Sigmoid colon (tissue), 7 donors: ENCODE measurements around the gene AGTPBP1. TPM values are rescaled to one million over a fixed set of nuclear protein-coding genes. Genes with fewer than 3 reads are reported as not detected.

Experiments
- DNase-seq: peaks from one replicate; pipeline ENCODE4 v3.0.0-alpha.2; 2019
- H3K27ac ChIP-seq, 4 donors: fragments of 200-600 bp; sonication (generic); one replicate each; pipeline ENCODE4 v1.5.1; 2016 to 2019; ENCODE audit warnings: mild to moderate bottlenecking in 1 of 4
- H3K27me3 ChIP-seq, 3 donors: fragments of 200-600 bp; sonication (generic); one replicate each; pipeline ENCODE4 v1.5.1; 2019; ENCODE audit warnings: mild to moderate bottlenecking in 1 of 3
- H3K36me3 ChIP-seq, 4 donors: fragments of 200-600 bp; sonication (generic); one replicate each; pipeline ENCODE4 v1.5.1; 2016 to 2019
- H3K4me1 ChIP-seq, 4 donors: fragments of 200-600 bp; sonication (generic); one replicate each; pipeline ENCODE4 v1.5.1; 2017 to 2019
- H3K4me3 ChIP-seq, 4 donors: fragments of 200-600 bp; sonication (generic); one replicate each; pipeline ENCODE4 v1.5.1; 2017 to 2019; ENCODE audit warnings: mild to moderate bottlenecking in 2 of 4, moderate library complexity in 1 of 4
- H3K9me3 ChIP-seq, 4 donors: fragments of 200-600 bp in 3 of 4; sonication (generic) in 3 of 4; one replicate each; pipeline versions ENCODE4 v1.5.1 to v1.6.1; 2013 to 2019
- EP300 ChIP-seq, 4 donors: sonication (generic); formaldehyde crosslinking; IDR thresholded peaks; one replicate each; pipeline ENCODE4 v1.6.1; 2017; ENCODE audit warnings: antibody characterized with exemption in 4 of 4
- POLR2A ChIP-seq, 2 donors: fragments of 450-650 bp; IDR thresholded peaks; one replicate each; pipeline ENCODE4 v1.6.1; 2016; ENCODE audit warnings: antibody characterized with exemption in 2 of 2, mild to moderate bottlenecking in 2 of 2, moderate library complexity in 2 of 2
- POLR2AphosphoS5 ChIP-seq, 4 donors: sonication (generic); formaldehyde crosslinking; IDR thresholded peaks; one replicate each; pipeline ENCODE4 v1.6.1; 2017; ENCODE audit warnings: antibody characterized with exemption in 4 of 4
- WGBS, 2 donors: extraction: QIAGEN DNeasy Blood & Tissue Kit; methylation state at CpG; one replicate each; pipeline ENCODE4 v1.1.7; 2013; 5-methylcytosine and 5-hydroxymethylcytosine counted together
- intact Hi-C: fragments of 100-400 bp; cut with DNase I; formaldehyde crosslinking; loops from one replicate; pipeline ENCODE4 v1.15.1; 2023
- polyA plus RNA-seq, 3 donors: library from polyadenylated mRNA; stranded (reverse); fragments of 200-250 nt; gene quantifications; one replicate each; pipeline ENCODE4 v1.2.3, GENCODE V29; 2013
- total RNA-seq, 4 donors: library from RNA; depleted of rRNA; stranded (reverse); fragments of >200 nt; gene quantifications; one replicate each; pipeline ENCODE4 v1.1.0, GENCODE V29; 2016
- TF ChIP-seq, protein P1 (sequence below), 4 experiments: fragments of 450-650 bp in 3 of 4; fragments of 200-600 bp in 1 of 4; IDR thresholded peaks; one replicate each; pipeline ENCODE4 v1.5.1; 2016 to 2019; ENCODE audit warnings: antibody characterized with exemption in 4 of 4, mild to moderate bottlenecking in 3 of 4, moderate library complexity in 2 of 4
- donor health status: healthy with polysubstance abuse.
- donor health status: Bipolar disorder and iron deficiency.
- donor health status: healthy.

Gene AGTPBP1
- total and polyA plus RNA-seq, 7 donors, result 3.6 to 24.7 (median 17.1) TPM

DNA sequence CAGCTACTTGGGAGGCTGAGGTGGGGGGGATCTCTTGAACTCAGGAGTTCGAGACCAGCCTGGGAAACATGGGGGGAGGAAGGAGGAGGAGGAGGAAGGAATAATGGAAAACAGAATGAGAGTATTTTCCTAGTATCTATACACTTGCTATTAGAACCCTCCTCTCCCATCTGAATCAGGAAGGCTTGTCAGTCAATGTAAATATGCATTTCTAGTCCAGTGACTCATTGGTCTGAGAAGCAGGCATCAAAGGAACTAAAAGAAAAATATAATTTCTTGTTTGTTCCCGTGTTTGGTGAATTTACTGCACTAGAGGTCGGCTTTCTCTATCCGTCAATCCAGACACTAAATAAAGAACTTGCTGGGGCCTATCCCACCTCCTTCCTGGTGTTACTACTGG lies 88.6 kb downstream of the AGTPBP1 start:
- WGBS, 2 donors, result 95 to 96% methylated on average over 4 of the region's 4 CpGs
- Histone ChIP-seq H3K27ac (no peak overlapping the region), H3K9me3 (no peaks in the 10 kb centered on the region), H3K4me1 (no peaks in the 10 kb centered on the region), H3K36me3 (peaks cover 0 to 5% (median 0%) of the 10 kb centered on the region in 4 donors), H3K4me3 (no peak overlapping the region), H3K27me3 (no peaks in the 10 kb centered on the region)
- TF ChIP-seq, protein P1, sequence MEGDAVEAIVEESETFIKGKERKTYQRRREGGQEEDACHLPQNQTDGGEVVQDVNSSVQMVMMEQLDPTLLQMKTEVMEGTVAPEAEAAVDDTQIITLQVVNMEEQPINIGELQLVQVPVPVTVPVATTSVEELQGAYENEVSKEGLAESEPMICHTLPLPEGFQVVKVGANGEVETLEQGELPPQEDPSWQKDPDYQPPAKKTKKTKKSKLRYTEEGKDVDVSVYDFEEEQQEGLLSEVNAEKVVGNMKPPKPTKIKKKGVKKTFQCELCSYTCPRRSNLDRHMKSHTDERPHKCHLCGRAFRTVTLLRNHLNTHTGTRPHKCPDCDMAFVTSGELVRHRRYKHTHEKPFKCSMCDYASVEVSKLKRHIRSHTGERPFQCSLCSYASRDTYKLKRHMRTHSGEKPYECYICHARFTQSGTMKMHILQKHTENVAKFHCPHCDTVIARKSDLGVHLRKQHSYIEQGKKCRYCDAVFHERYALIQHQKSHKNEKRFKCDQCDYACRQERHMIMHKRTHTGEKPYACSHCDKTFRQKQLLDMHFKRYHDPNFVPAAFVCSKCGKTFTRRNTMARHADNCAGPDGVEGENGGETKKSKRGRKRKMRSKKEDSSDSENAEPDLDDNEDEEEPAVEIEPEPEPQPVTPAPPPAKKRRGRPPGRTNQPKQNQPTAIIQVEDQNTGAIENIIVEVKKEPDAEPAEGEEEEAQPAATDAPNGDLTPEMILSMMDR (IDR thresholded peaks at IDR 0.05), result no peak
- TF ChIP-seq EP300 (IDR thresholded peaks at IDR 0.05) (no peak), POLR2AphosphoS5 (IDR thresholded peaks at IDR 0.05) (no peak), POLR2A (IDR thresholded peaks at IDR 0.05) (no peak)
- intact Hi-C loops, result no loop called here
- no peak for DNase-seq

DNA sequence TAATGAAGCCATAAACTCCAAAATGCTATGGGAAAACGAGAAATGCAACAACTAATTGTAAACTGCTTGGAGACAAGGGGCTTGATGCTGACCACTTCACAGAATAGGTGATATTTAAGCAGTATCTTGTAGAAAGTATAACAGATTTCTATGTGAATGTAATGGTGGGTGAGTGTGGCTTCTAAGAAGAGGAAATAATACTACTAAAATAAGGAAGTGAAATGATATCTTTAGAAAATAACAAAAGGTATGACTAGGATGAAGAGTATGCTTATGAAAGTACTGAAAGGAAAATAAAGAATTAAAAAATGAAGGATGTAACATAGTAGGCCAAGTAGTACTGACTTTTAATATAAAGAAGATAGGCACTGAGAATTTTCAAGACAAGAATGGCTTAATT lies 94.2 kb downstream of the AGTPBP1 start:
- no peak for DNase-seq
- Histone ChIP-seq H3K4me3 (no peak overlapping the region), H3K36me3 (no peaks in the 10 kb centered on the region), H3K9me3 (no peaks in the 10 kb centered on the region), H3K4me1 (no peaks in the 10 kb centered on the region), H3K27ac (no peak overlapping the region), H3K27me3 (no peaks in the 10 kb centered on the region)
- WGBS, 2 donors, result 92 to 94% methylated on average over 1 of the region's 1 CpG
- intact Hi-C loops, result no loop called here
- TF ChIP-seq, protein P1 (IDR thresholded peaks at IDR 0.05), result no peak
- TF ChIP-seq EP300 (IDR thresholded peaks at IDR 0.05) (no peak), POLR2A (IDR thresholded peaks at IDR 0.05) (no peak), POLR2AphosphoS5 (IDR thresholded peaks at IDR 0.05) (no peak)

DNA sequence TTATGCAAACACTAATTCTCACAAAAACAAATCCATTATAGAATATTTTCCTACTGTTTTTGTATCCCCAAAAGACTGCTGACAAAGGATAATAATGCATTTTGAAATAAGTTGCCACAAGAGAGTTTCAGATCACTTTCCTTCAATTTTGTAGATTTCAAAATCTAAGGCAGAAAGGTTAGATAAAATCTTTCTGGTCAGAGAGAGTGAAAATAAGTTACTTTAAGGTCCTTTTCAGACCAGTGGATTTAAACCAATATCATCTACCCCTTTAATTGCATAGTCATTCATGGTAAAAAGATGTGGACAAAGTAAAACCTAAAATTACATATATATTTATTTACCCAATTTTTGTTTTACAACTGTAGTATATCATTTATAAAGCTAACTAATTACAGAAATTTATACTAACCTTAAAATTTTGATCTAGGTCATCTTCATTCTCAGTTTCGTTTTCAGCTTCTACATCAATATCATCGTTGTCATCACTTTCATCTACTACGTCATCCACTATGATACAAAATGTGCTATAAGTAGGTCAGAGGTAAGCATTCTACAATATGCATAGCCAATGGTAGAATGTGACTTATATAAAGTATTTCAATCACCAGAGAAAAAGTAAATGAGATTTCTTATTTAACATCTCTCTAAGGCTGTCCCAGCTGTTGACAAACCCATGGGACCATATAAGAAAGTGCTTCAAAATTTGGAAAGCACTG lies 95.7 kb downstream of the AGTPBP1 start:
- Histone ChIP-seq H3K4me1 (no peaks in the 10 kb centered on the region), H3K27ac (no peak overlapping the region), H3K27me3 (no peaks in the 10 kb centered on the region), H3K36me3 (peaks cover 0 to 7% (median 0%) of the 10 kb centered on the region in 4 donors), H3K9me3 (no peaks in the 10 kb centered on the region), H3K4me3 (no peak overlapping the region)
- DNase-seq, result no peak
- 86 to 94% methylated on average over 3 of the region's 3 CpGs for WGBS, 2 donors
- intact Hi-C loops, result no loop called here
- TF ChIP-seq POLR2AphosphoS5 (IDR thresholded peaks at IDR 0.05), result no peak
- no peak for TF ChIP-seq POLR2A (IDR thresholded peaks at IDR 0.05)
- TF ChIP-seq, protein P1 (IDR thresholded peaks at IDR 0.05), result no peak
- no peak for TF ChIP-seq EP300 (IDR thresholded peaks at IDR 0.05)

DNA sequence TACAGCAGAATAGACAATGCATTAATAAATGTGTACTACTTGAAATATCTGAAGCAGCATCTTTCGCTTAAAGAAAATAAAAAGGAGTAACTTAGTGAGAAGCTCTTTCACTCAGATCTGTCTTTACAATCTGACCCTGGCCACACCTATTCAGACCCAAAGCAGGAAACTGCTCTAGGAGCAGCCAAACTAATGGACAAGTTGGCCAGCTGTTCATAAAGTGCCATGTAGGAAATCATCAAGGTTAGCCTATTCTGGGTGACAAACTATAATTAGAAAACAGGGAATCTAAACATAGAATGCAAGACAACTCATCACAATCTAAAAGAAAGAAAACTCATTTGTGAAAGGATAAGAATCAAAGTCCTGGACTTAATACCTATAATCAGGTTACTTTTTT lies 101.3 kb downstream of the AGTPBP1 start:
- no peak for DNase-seq
- WGBS, 2 donors, result 93 to 96% methylated on average over 1 of the region's 1 CpG
- no peak for TF ChIP-seq EP300 (IDR thresholded peaks at IDR 0.05)
- TF ChIP-seq POLR2A (IDR thresholded peaks at IDR 0.05), result no peak
- TF ChIP-seq POLR2AphosphoS5 (IDR thresholded peaks at IDR 0.05), result no peak
- TF ChIP-seq, protein P1 (IDR thresholded peaks at IDR 0.05), result no peak
- no peaks in the 10 kb centered on the region for H3K9me3 ChIP-seq
- H3K27me3 ChIP-seq, result no peaks in the 10 kb centered on the region
- H3K36me3 ChIP-seq, result peaks cover 0 to 7% (median 0%) of the 10 kb centered on the region in 4 donors
- intact Hi-C loops, result no loop called here
- H3K4me1 ChIP-seq, result no peaks in the 10 kb centered on the region
- no peak overlapping the region for H3K4me3 ChIP-seq
- H3K27ac ChIP-seq, result no peak overlapping the region
